ENCODE results near the gene TSPAN10.

The TSPAN10 gene

GRCh38 chr17:81635431-81635830, 1.6 kb upstream of the TSPAN10 start:
- no peak for DNase-seq (ENCODE audit: low spot score)

DNA sequence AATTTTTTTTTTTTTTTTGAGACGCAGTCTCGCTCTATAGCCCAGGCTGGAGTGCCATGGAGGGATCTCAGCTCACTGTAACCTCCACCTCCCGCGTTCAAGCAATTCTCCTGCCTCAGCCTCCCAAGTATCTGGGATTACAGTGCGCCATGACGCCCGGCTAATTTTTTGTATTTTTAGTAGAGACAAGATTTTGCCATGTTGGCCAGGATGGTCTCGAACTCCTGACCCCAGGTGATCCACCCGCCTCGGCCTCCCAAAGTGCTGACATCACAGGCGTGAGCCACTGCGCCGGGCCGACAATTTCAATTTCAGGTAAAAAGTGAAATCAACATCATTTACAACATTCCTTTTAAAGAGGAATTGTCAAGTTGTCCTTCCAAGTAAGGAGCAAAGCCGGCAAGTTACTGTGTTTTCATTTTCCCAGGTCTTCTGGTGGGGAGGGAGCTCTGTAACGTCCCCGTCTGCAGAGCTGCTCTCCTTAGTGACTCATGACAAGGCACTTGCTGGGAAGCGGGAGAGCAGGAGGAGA, 957 bp upstream of the TSPAN10 start:
- DNase-seq (ENCODE audit: low spot score): no peak

GRCh38 chr17:81638683-81639082, 1.7 kb downstream of the TSPAN10 start:
- no peak for DNase-seq (ENCODE audit: low spot score)

DNA sequence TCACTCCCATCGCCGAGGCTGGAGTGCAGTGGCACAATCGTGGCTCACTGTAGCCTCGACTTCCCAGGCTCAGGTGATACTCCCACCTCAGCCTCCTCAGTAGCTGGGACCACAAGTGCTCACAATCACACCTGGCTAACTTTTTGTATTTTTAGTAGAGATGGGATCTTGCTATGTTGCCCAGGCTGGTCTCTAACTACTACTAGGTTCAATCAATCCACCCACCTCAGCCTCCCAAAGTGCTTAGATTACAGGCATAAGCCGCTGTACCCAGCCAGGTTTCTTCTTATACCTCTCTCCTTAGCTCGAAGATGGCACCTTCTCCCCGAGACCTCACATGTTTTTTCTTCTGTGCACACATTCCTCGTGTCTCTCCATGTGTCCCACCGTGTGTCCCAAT, 3.0 kb downstream of the TSPAN10 start:
- DNase-seq (ENCODE audit: low spot score): no peak

DNA sequence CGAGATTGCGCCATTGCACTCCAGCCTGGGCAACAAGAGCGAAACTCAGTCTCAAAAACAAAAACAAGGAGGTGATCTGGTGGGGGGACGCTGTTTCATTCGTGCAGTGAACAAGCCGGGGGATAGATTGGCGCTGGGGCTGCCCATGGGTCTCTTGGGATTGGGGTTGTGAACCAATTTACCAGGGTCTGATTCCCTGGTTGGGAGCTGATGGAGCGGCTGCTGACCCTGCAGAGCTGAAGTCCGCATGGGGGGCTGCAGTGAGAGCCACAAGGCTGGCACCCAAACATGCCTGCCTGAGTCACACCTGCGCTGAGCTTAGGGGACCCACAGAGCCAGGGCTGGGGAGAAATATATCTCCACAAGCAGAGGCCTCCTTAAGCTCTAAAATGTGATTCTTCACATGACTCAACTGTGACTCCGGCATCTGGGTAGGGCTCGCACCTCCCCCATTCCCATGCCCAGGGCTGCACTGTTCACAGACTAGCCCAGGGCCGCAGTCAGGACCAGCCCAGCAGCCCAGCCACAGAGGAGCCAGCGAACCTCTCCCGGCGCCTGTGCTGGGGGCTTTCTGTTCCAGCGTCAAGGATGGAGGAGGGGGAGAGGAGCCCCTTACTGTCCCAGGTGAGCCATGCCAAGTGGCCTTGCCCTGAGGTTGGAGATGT, 5.0 kb downstream of the TSPAN10 start:
- DNase-seq (ENCODE audit: low spot score): peak; percentile 15

GRCh38 chr17:81644496-81644895, 7.5 kb downstream of the TSPAN10 start:
- DNase-seq (ENCODE audit: low spot score): no peak

DNA sequence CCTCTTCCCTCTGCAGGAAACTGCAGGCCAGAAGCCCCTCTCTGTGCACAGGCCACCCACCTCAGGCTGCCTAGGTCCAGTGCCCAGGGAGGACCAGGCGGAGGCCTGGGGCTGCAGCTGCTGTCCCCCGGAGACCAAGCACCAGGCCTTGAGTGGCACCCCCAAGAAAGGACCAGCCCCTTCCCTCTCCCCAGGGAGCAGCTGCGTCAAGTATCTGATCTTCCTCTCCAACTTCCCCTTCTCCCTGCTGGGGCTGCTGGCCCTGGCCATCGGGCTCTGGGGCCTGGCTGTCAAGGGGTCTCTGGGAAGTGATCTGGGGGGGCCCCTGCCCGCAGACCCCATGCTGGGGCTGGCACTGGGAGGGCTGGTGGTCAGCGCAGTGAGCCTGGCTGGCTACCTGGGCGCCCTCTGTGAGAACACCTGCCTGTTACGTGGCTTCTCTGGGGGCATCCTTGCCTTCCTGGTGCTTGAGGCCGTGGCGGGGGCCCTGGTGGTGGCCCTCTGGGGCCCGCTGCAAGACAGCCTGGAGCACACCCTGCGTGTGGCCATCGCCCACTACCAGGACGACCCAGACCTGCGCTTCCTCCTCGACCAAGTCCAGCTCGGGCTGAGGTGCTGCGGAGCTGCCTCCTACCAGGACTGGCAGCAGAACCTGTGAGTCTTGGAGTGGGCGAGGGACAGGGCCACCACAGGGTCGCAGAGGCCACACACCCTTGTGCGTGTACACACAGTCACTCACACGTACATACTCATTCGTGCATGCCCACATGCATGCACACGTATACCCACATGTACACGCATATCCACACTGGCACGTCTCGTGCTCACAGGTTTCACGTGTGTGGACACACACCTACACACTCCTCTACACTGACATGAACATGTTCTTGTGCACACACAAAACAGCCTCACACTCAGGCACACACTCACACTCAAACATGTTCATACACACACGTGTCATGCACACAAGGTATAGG, 8.3 kb downstream of the TSPAN10 start:
- DNase-seq (ENCODE audit: low spot score): no peak

- no peak for DNase-seq (ENCODE audit: low spot score)
Measured at GRCh38 chr17:81646869-81647600, 10.0 kb downstream of the TSPAN10 start.

DNA sequence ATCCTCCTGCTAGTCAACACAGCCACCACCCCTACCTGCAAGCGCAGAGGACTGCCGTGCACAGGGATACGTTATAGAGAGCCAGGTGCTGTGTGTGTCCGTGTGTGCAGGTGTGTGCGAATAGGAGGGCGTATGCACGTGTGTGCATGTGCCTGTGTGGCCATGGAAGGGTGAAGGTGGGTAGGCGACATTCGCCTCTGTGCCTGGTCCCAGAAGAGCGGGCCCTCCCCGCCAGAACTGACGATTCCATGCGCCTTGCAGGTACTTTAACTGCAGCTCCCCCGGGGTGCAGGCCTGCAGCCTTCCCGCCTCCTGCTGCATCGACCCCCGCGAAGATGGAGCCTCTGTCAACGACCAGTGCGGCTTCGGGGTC, 10.6 kb downstream of the TSPAN10 start:
- DNase-seq (ENCODE audit: low spot score): no peak

DNA sequence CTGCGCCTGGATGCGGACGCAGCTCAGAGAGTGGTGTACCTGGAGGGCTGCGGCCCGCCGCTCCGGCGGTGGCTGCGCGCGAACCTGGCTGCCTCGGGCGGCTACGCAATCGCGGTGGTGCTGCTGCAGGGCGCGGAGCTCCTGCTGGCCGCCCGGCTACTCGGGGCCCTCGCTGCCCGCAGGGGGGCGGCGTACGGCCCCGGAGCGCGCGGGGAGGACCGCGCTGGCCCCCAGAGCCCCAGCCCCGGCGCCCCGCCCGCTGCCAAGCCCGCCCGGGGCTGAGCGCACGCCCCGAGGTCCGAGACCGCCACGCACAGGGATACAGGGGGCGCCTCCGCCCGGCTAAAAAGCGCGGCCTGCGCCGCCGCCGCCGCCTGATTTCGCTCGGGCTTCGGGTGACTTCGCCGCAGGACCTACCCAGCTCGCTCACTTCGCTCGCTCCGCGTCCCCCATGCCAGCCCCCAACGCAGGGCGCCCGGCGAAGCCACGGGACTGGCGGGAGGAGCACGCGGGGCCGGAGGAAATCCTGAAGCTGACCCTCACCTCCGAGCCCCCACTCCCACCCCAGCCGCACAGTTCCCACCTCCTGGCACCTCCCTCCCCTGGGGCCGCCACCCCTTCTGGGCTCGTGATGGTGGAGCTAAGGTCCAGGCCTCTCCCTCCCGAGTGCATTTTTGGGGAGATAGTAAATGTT, 11.2 kb downstream of the TSPAN10 start:
- no peak for DNase-seq (ENCODE audit: low spot score)

DNA sequence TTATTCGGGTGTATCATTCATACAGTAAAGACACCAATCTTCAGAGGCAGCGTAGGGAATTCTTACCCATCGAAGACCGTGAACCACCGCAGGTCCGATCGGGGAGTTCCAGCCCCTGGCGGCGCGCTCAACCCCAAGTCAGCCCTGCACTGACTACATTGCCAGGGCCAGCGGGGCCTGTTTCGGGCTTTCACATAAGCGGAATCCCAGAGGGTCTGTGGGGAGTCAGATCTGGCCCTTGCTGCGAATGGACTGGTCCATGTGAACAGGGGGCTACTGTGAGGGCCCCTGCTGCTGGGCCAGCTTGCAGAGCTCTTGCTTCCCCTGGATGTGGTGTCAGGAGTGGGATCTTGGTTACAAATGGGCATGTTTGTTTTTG, 11.7 kb downstream of the TSPAN10 start:
- DNase-seq (ENCODE audit: low spot score): no peak

- DNase-seq (ENCODE audit: low spot score): no peak
Measured at GRCh38 chr17:81650951-81651350, 14.0 kb downstream of the TSPAN10 start.

DNA sequence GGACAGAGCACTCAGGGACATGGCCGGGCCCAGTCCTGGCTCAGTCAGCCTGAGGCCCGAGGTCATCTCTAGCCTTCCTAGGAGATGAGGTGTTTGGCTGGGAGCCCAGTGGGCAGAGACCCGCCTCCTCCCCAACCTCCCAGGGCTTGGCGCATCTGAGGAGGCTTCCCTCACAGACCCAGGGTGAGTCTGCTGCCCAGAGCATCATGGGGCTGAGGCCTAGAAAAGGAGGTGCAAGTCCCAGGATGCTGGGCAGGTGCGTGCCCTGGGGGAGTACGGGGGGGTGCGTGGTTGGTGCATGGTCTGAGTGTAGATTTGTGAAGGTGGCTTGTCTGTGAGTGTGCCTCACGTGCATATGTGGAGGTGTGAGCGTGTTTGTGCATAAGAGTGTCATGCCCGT, 14.7 kb downstream of the TSPAN10 start:
- no peak for DNase-seq (ENCODE audit: low spot score)

DNA sequence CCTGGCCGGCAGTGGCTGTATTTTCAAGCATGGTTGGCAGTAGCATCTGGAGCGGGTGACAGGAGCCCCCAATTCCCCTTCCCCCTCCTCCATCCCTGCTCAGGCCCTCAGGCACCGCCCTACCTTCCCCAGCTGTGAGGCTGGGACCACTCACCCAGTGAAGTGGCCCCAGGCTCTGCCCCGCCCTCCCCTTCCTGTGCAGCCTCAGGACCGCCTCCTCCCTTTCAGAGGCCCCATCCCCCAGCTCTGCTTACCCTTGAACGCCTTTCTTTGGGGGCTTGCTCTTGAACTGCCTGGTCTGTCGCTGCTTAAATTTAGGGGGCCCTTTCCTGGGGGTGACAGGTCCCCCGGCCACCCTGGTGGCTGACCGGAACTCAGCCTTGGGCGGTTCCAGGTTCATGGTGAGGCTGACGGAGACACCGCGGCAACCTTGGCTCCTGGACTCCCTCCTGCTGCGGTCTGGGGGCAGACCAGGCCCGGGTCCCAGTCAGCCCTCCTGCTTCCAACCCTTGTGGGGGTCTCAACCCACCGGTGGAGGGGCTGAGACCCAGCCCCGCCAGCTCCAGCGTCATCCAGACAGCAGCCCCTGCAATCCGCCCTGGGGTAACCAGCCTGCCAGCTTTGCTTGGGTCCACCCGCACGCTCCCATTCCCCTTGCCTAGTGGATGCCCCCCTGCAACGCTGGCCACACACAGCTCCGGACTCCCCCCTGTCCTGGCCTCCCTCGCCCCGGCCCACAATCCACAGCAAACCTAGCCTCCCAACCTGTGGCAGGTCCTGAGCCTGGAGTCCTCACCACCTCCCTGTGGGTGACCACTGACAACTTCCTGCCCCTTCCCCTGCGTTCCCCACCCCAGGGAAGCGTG, 16.1 kb downstream of the TSPAN10 start:
- no peak for DNase-seq (ENCODE audit: low spot score)

- no peak for DNase-seq (ENCODE audit: low spot score)
Measured at GRCh38 chr17:81655378-81656117, 18.6 kb downstream of the TSPAN10 start.

DNA sequence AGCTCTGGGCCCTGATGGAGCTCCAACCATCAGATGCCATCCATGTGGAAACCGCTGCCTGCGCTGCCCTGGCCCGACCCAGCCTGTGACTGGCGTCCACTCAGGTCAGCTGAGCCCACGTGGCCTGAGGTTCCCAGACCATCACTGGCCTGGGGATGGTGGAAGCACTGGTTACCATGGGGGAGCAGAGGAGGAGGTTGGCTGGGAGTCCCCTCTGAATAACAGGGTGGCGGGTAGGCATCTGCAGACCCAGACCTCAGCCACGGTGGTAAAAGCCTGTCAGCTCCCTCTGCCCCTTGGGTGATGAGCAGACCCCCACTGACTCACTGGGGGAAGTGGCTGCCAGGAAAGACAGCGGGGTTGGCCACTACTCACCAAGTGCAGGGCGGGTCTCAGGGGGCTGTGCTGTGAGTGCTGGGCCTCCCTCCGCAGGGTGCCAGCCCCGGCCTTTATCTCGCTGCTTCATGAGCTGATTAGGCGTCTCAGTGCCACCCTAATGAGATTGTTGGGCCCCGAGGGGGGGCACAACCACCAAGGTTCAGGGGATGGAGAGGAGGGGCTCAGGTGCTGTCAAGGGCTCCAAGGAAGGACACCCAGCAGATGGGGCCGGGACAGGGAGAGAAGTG, 19.2 kb downstream of the TSPAN10 start, which contains the start of gene PDE6G:
Gene PDE6G, minus strand, starts transcription at position 425 of the 626 bp plus-strand sequence. CDS start 3,237 bp downstream, outside the sequence.
- no peak for DNase-seq (ENCODE audit: low spot score)

DNA sequence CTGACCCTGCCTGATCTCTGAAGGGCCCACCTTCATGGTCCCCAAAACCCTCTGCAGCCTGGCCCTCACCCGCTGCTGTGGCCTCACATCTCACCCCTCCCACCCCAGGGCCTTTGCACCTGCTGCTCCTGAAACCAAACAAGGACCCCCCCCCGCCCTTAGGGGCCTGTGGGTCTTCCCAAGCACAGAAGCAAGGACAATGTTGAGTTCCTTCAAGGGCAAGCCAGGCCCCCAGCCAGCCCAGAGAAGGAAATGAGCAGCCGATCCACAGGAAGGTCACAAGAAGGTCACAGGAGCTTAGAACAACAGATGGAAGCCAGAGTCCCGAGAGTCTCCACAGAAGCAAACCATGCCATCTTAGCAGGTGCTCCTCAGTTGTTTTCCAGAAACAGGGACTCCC, 19.8 kb downstream of the TSPAN10 start:
- DNase-seq (ENCODE audit: low spot score): peak; percentile 42

DNA sequence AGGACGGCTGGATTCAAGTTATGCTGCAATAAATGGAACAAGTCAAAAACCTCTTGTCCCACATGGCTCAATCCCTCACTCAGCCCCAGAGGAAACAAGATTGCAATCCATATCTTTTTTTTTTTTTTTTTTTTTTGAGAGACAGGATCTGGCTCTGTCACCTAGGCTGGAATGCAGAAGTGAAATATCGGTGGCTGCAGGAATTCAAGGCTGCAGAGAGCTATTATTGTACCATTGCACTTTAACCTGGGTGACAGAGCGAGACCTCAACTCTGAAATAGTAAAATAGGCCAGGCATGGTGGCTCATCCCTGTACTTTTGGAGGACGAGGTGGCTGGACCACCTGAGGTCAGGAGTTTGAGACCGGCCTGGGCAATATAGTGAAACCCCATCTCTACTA, 22.0 kb downstream of the TSPAN10 start:
- DNase-seq (ENCODE audit: low spot score): no peak

DNA sequence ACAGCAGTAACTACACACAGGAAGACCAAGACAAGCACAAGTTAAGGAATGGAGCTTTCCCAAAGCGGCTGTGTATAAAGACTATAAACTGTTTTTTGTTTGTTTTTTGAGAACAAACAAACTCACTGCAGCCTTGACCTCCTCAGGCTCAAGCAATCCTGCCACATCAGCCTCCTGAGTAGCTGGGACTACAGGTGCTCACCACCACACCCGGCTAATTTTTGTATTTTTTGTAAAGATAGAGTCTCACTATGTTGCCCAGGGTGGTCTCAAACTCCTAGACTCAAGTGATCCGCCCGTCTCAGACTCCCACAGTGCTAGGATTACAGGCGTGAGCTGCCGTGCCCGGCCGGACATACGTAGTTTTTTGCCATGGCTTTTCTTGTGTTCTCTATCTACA, 23.4 kb downstream of the TSPAN10 start:
- no peak for DNase-seq (ENCODE audit: low spot score)

GRCh38 chr17:81662002-81662401, 25.0 kb downstream of the TSPAN10 start:
- no peak for DNase-seq (ENCODE audit: low spot score)
